Keratinocyte (primary cell): ENCODE data around the gene BCL6B. TPM values are rescaled to one million over a fixed set of nuclear protein-coding genes. Genes with fewer than 3 reads are reported as not detected.

ENCODE experiments used
- DNase-seq: peaks from one replicate; pipeline ENCODE4 v3.0.0-alpha.2; 2011; ENCODE audit warnings: low read depth, missing footprints, low spot score
- FAIRE-seq: peaks from 2 replicates; lab custom pipeline; 2011; peaks lifted over from hg19 to GRCh38; lab: Jason Lieb, UNC
- H2AFZ ChIP-seq: 2 replicates; pipeline ENCODE4 v1.6.0; 2012; ENCODE audit warnings: low read length, control low read depth, inconsistent platforms; ENCODE audit not compliant: control insufficient read depth
- H3K27ac ChIP-seq: 2 replicates; pipeline ENCODE4 v1.5.1; 2011; ENCODE audit warnings: low read length; ENCODE audit not compliant: control insufficient read depth, insufficient read depth
- H3K27me3 ChIP-seq: 3 replicates; pipeline ENCODE4 v1.6.0; 2011; ENCODE audit warnings: low read length; ENCODE audit not compliant: control insufficient read depth, insufficient read depth; ENCODE audit errors: extremely low read depth
- H3K36me3 ChIP-seq, 2 experiments: 2 replicates in 1 of 2; 3 replicates in 1 of 2; pipeline ENCODE4 v1.5.1; 2011; ENCODE audit warnings: low read length in 2 of 2, mild to moderate bottlenecking in 1 of 2; ENCODE audit not compliant: control insufficient read depth in 2 of 2, insufficient read depth in 2 of 2; ENCODE audit errors: extremely low read depth in 1 of 2
- H3K4me1 ChIP-seq: 3 replicates; pipeline ENCODE4 v1.5.1; 2011; ENCODE audit warnings: low read length; ENCODE audit not compliant: control insufficient read depth, insufficient read depth; ENCODE audit errors: extremely low read depth
- H3K4me2 ChIP-seq: 3 replicates; pipeline ENCODE4 v1.6.0; 2011; ENCODE audit warnings: low read depth, low read length; ENCODE audit not compliant: control insufficient read depth, insufficient read depth; ENCODE audit errors: extremely low read depth
- H3K4me3 ChIP-seq, 3 experiments: fragments of 200-600 bp in 1 of 3; sonication (generic) in 1 of 3; 2 replicates in 2 of 3; 3 replicates in 1 of 3; pipeline ENCODE4 v1.5.1; 2011 to 2016; ENCODE audit warnings: low read length in 3 of 3, mild to moderate bottlenecking in 3 of 3, control low read depth in 2 of 3, inconsistent platforms in 1 of 3, low read depth in 1 of 3, mixed read lengths in 1 of 3, mixed run types in 1 of 3, moderate library complexity in 1 of 3; ENCODE audit not compliant: control insufficient read depth in 2 of 3, insufficient read depth in 2 of 3; ENCODE audit errors: extremely low read depth in 1 of 3
- H3K79me2 ChIP-seq: 2 replicates; pipeline ENCODE4 v1.6.0; 2012; ENCODE audit warnings: low read length; ENCODE audit not compliant: control insufficient read depth, insufficient read depth
- H3K9ac ChIP-seq: 3 replicates; pipeline ENCODE4 v1.6.0; 2011; ENCODE audit warnings: low read length; ENCODE audit not compliant: control insufficient read depth, insufficient read depth; ENCODE audit errors: extremely low read depth
- H3K9me1 ChIP-seq: 3 replicates; pipeline ENCODE4 v1.6.0; 2011; ENCODE audit warnings: low read length; ENCODE audit not compliant: control insufficient read depth, insufficient read depth; ENCODE audit errors: extremely low read depth
- H3K9me3 ChIP-seq: 2 replicates; pipeline ENCODE4 v1.5.1; 2012; ENCODE audit warnings: low read depth, low read length; ENCODE audit not compliant: control insufficient read depth
- H4K20me1 ChIP-seq: 3 replicates; pipeline ENCODE4 v1.6.0; 2011; ENCODE audit warnings: low read length; ENCODE audit not compliant: control insufficient read depth, insufficient read depth; ENCODE audit errors: extremely low read depth
- CTCF ChIP-seq, 3 experiments: IDR thresholded peaks in 1 of 3; conservative IDR thresholded peaks in 1 of 3; optimal IDR thresholded peaks in 1 of 3; 2 replicates in 2 of 3; 3 replicates in 1 of 3; pipeline versions ENCODE3 to v1.5.1; 2011; ENCODE audit warnings: low read length in 3 of 3, mild to moderate bottlenecking in 3 of 3, moderate library complexity in 2 of 3, control low read depth in 1 of 3, inconsistent platforms in 1 of 3; ENCODE audit not compliant: insufficient read depth in 2 of 3; ENCODE audit errors: extremely low read depth in 1 of 3
- EZH2 ChIP-seq: IDR thresholded peaks from one replicate; pipeline ENCODE4 v1.6.1; 2012; ENCODE audit warnings: inconsistent platforms, mild to moderate bottlenecking, low read length, moderate library complexity
- dilution Hi-C: fragments of 300-500 bp; cut with MboI; formaldehyde crosslinking; loops from one replicate; pipeline ENCODE4 v1.7.0; 2020; ENCODE audit warnings: low sequenced_read_pairs; ENCODE audit not compliant: extremely low pct_ligation_motif_present
- polyA plus RNA-seq, 5 experiments: library from polyadenylated mRNA; depleted of rRNA in 3 of 5; stranded (reverse) in 3 of 5; stranded (forward) in 1 of 5; unstranded in 1 of 5; fragments of >200 nt; gene quantifications; 1 replicate in 1 of 5; 2 replicates in 3 of 5; 3 replicates in 1 of 5; pipeline versions ENCODE4 v1.2.1 to v1.2.3, GENCODE V29; 2011 to 2012; ENCODE audit warnings: missing spikeins in 2 of 5, low read depth in 1 of 5, low replicate concordance in 1 of 5

Gene BCL6B
- polyA plus RNA-seq, 1 donor (not counting 4 experiments of a cell fraction or from before 2014, with no cell fraction given), result not detected

DNA sequence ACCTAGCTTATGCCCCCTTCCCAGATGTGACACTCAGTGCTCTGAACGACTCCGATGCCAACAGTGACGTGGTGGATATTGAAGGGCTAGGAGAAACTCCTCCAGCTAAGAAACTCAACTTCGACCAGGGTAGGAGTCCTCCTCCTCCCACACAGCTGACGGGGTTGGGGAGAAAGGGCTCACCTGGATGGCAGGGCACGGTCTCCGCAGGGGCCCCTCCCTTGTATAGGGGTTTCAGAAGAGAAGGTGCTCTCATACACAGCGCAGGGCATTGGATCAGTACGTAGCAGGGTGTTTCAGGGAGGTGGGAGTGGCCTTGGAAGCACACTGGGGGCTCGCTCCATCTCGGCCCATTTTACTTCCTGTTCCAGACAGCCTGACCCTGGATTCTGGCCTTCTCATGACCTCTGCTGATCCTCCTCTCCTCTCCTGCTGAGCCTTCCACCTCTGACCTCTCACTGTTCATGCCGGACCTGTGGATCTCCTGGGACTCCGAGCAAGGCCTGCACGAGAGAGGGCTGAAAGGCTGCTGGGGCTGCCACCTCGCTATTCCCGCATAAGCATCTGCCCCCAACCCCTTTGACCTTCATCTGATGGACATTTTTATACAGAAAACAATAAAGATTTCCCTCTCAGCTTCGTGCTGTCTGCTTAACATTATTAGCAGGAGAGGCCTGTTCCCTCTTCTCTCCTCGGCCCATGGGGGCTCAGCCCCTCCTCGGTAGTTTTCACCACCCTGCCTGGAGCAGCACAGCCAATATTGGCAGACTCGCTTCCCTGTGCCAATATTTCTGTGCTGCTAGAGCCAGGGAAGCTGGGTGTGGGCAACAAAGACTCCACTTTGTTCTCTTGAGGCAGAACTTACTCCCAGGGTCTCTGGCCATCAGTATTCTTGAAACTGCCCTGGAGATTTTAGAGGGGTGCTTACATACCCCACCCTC is 5.7 kb upstream of the BCL6B start:
- no peak for TF ChIP-seq CTCF (optimal IDR thresholded peaks at IDR 0.05 in 1 of 3, IDR thresholded peaks at IDR 0.05 in 1 of 3, conservative IDR thresholded peaks at IDR 0.05 in 1 of 3; ENCODE audit: extremely low read depth in 1 of 3, insufficient read depth in 2 of 3, low read length in 3 of 3)
- TF ChIP-seq EZH2, result no peak
- H3K9ac ChIP-seq, result no peak overlapping the region
- no peak overlapping the region for H3K27ac ChIP-seq
- no peaks in the 10 kb centered on the region for H4K20me1 ChIP-seq
- H3K4me2 ChIP-seq, result no peak overlapping the region
- peaks cover 5 to 6% of the 10 kb centered on the region in 2 experiments for H3K36me3 ChIP-seq
- DNase-seq (no peak), FAIRE-seq (no peak)
- no peak overlapping the region for H3K4me3 ChIP-seq
- H3K9me3 ChIP-seq, result no peaks in the 10 kb centered on the region
- no peaks in the 10 kb centered on the region for H3K27me3 ChIP-seq
- no peak overlapping the region for H2AFZ ChIP-seq
- H3K9me1 ChIP-seq, result peaks cover 2% of the 10 kb centered on the region
- dilution Hi-C loops, result no loop called here
- peaks cover 17% of the 10 kb centered on the region for H3K79me2 ChIP-seq
- H3K4me1 ChIP-seq, result peaks cover 19% of the 10 kb centered on the region

GRCh38 chr17:7017827-7018200 is 5.0 kb upstream of the BCL6B start:
- Histone ChIP-seq H3K4me1 (peaks cover 19% of the 10 kb centered on the region), H3K9me1 (peaks cover 2% of the 10 kb centered on the region), H3K9me3 (no peaks in the 10 kb centered on the region), H3K27ac (no peak overlapping the region), H3K4me2 (no peak overlapping the region), H4K20me1 (no peaks in the 10 kb centered on the region), H3K9ac (no peak overlapping the region), H3K27me3 (peaks cover 6% of the 10 kb centered on the region), H3K36me3 (peaks cover 5 to 6% of the 10 kb centered on the region in 2 experiments), H3K4me3 (no peak overlapping the region), H2AFZ (no peak overlapping the region), H3K79me2 (peaks cover 13% of the 10 kb centered on the region)
- no peak for TF ChIP-seq CTCF (optimal IDR thresholded peaks at IDR 0.05 in 1 of 3, IDR thresholded peaks at IDR 0.05 in 1 of 3, conservative IDR thresholded peaks at IDR 0.05 in 1 of 3; ENCODE audit: extremely low read depth in 1 of 3, insufficient read depth in 2 of 3, low read length in 3 of 3)
- no peak for TF ChIP-seq EZH2
- FAIRE-seq (no peak), DNase-seq (no peak)
- dilution Hi-C loops, result no loop called here
